Liver (tissue), 9 donors: ENCODE data around the gene HOXA5. TPM values are rescaled to one million over a fixed set of nuclear protein-coding genes. Genes with fewer than 3 reads are reported as not detected.

ENCODE experiments used
- DNase-seq: peaks from one replicate; pipeline ENCODE4 v3.0.0-alpha.2; 2017; ENCODE audit warnings: low spot score
- H3K27ac ChIP-seq, 2 donors: one replicate each; pipeline ENCODE4 v1.7.0; 2013; ENCODE audit warnings: inconsistent platforms in 2 of 2, low read length in 2 of 2, control low read depth in 1 of 2, low read depth in 1 of 2, mild to moderate bottlenecking in 1 of 2
- H3K27me3 ChIP-seq, 4 donors: one replicate each; pipeline versions ENCODE4 v1.6.1 to v1.7.0; 2013; ENCODE audit warnings: low read length in 3 of 4, inconsistent platforms in 1 of 4, mild to moderate bottlenecking in 1 of 4, moderate library complexity in 1 of 4; ENCODE audit not compliant: control insufficient read depth in 4 of 4, insufficient read depth in 4 of 4
- H3K36me3 ChIP-seq, 4 donors: one replicate each; pipeline versions ENCODE4 v1.6.1 to v1.7.0; 2013; ENCODE audit warnings: low read length in 3 of 4, mild to moderate bottlenecking in 3 of 4, low read depth in 1 of 4, moderate library complexity in 1 of 4; ENCODE audit not compliant: control insufficient read depth in 4 of 4, insufficient read depth in 3 of 4
- H3K4me1 ChIP-seq, 4 donors: one replicate each; pipeline versions ENCODE4 v1.6.1 to v1.7.0; 2013; ENCODE audit warnings: low read length in 3 of 4, mild to moderate bottlenecking in 3 of 4, moderate library complexity in 1 of 4; ENCODE audit not compliant: control insufficient read depth in 4 of 4, insufficient read depth in 4 of 4
- H3K4me3 ChIP-seq, 3 donors: one replicate each; pipeline versions ENCODE4 v1.6.1 to v1.7.0; 2013; ENCODE audit warnings: low read length in 3 of 3, control low read depth in 1 of 3, low read depth in 1 of 3, mild to moderate bottlenecking in 1 of 3
- H3K9ac ChIP-seq, 2 donors: one replicate each; pipeline ENCODE4 v1.7.0; 2013; ENCODE audit warnings: low read length in 2 of 2, mild to moderate bottlenecking in 2 of 2, moderate library complexity in 2 of 2, control low read depth in 1 of 2, low read depth in 1 of 2
- H3K9me3 ChIP-seq, 4 donors: one replicate each; pipeline versions ENCODE4 v1.6.1 to v1.7.0; 2013; ENCODE audit warnings: low read length in 3 of 4; ENCODE audit not compliant: control insufficient read depth in 4 of 4
- ATF3 ChIP-seq: IDR thresholded peaks from 2 replicates; pipeline ENCODE4 v1.6.1; 2016; ENCODE audit warnings: antibody characterized with exemption
- CTCF ChIP-seq: fragments of 150-350 bp; IDR thresholded peaks from 2 replicates; pipeline ENCODE4 v1.5.1; 2017; ENCODE audit warnings: improper control_type of control experiment, low read depth, low read length; ENCODE audit not compliant: missing input control
- EGR1 ChIP-seq, 2 donors: IDR thresholded peaks; 2 replicates each; pipeline ENCODE4 v1.6.1; 2016 to 2018; ENCODE audit warnings: antibody characterized with exemption in 2 of 2, low read depth in 2 of 2
- FOXA2 ChIP-seq: IDR thresholded peaks from 2 replicates; pipeline ENCODE4 v1.6.1; 2016; ENCODE audit warnings: antibody characterized with exemption
- GABPA ChIP-seq, 2 donors: IDR thresholded peaks in 1 of 2; conservative IDR thresholded peaks in 1 of 2; 2 replicates each; pipeline ENCODE4 v1.6.1; 2016; ENCODE audit warnings: antibody characterized with exemption in 2 of 2, mild to moderate bottlenecking in 1 of 2, moderate library complexity in 1 of 2
- HNF4A ChIP-seq, 2 donors: conservative IDR thresholded peaks; 2 replicates each; pipeline ENCODE4 v1.6.1; 2016; ENCODE audit warnings: antibody characterized with exemption in 2 of 2, mild to moderate bottlenecking in 2 of 2
- HNF4G ChIP-seq: IDR thresholded peaks from 2 replicates; pipeline ENCODE4 v1.6.1; 2016; ENCODE audit warnings: antibody characterized with exemption
- MAX ChIP-seq: IDR thresholded peaks from 2 replicates; pipeline ENCODE4 v1.6.1; 2016; ENCODE audit warnings: antibody characterized with exemption
- NR2F2 ChIP-seq: IDR thresholded peaks from 2 replicates; pipeline ENCODE4 v1.6.1; 2016; ENCODE audit warnings: antibody characterized with exemption
- RAD21 ChIP-seq, 2 donors: IDR thresholded peaks; 2 replicates each; pipeline ENCODE4 v1.6.1; 2016; ENCODE audit warnings: antibody characterized with exemption in 2 of 2, mild to moderate bottlenecking in 2 of 2
- RXRA ChIP-seq, 2 donors: IDR thresholded peaks; 2 replicates each; pipeline ENCODE4 v1.6.1; 2017 to 2018; ENCODE audit warnings: antibody characterized with exemption in 2 of 2, mild to moderate bottlenecking in 1 of 2
- SP1 ChIP-seq: IDR thresholded peaks from 2 replicates; pipeline ENCODE4 v1.6.1; 2018; ENCODE audit warnings: antibody characterized with exemption, mild to moderate bottlenecking
- TAF1 ChIP-seq: conservative IDR thresholded peaks from 2 replicates; pipeline ENCODE4 v1.6.1; 2016; ENCODE audit warnings: antibody characterized with exemption, mild to moderate bottlenecking
- YY1 ChIP-seq: IDR thresholded peaks from 2 replicates; pipeline ENCODE4 v1.6.1; 2016; ENCODE audit warnings: antibody characterized with exemption, mild to moderate bottlenecking
- WGBS: extraction: QIAGEN DNeasy Blood & Tissue Kit; methylation state at CpG from one replicate; pipeline ENCODE4 v1.1.7; 2013; 5-methylcytosine and 5-hydroxymethylcytosine counted together
- polyA plus RNA-seq, 2 donors: library from polyadenylated mRNA; stranded (reverse) in 1 of 2; unstranded in 1 of 2; fragments of 200-250 nt in 1 of 2; fragments of >200 nt in 1 of 2; fragmentation: Nextera tagmentation in 1 of 2; extraction: Ambion mirVana in 1 of 2; gene quantifications; one replicate each; pipeline versions ENCODE4 v1.2.1 to v1.2.3, GENCODE V29; 2013 to 2015
- total RNA-seq, 2 donors: library from RNA; depleted of rRNA; stranded (reverse); fragments of >200 nt; gene quantifications; one replicate each; pipeline ENCODE4 v1.2.3, GENCODE V29; 2014
- donor health status: healthy.
- donor health status: healthy.
- donor health status: healthy.
- donor health status: healthy.
- donor health status: healthy.

Gene HOXA5
- total and polyA plus RNA-seq, 4 donors = 0.40 to 2.1 (median 0.66) TPM

GRCh38 chr7:27191161-27191731, 47.8 kb upstream of the HOXA5 start:
- DNase-seq = no peak
- Histone ChIP-seq H3K27ac (no peak overlapping the region), H3K27me3 (peaks cover 7 to 51% (median 30%) of the 10 kb centered on the region in 4 donors), H3K4me1 (peaks cover 12 to 25% (median 19%) of the 10 kb centered on the region in 4 donors), H3K9ac (no peak overlapping the region), H3K4me3 (no peak overlapping the region), H3K36me3 (no peaks in the 10 kb centered on the region), H3K9me3 (peaks cover 0 to 6% (median under 1%) of the 10 kb centered on the region in 4 donors)
- no peak for TF ChIP-seq EGR1 (IDR thresholded peaks at IDR 0.05; ENCODE audit: low read depth in 2 of 2)
- TF ChIP-seq MAX = no peak
- no peak for TF ChIP-seq TAF1
- no peak for TF ChIP-seq YY1
- TF ChIP-seq RXRA (IDR thresholded peaks at IDR 0.05) = no peak
- TF ChIP-seq NR2F2 = no peak
- no peak for TF ChIP-seq HNF4G
- no peak for TF ChIP-seq SP1
- no peak for TF ChIP-seq FOXA2
- no peak for TF ChIP-seq ATF3
- TF ChIP-seq GABPA (IDR thresholded peaks at IDR 0.05 in 1 of 2, conservative IDR thresholded peaks at IDR 0.05 in 1 of 2) = no peak
- no peak for TF ChIP-seq HNF4A (conservative IDR thresholded peaks at IDR 0.05)
- TF ChIP-seq CTCF = no peak
- no peak for TF ChIP-seq RAD21 (IDR thresholded peaks at IDR 0.05)
- WGBS = 21% methylated on average over 15 of the region's 15 CpGs

- no peaks in the 10 kb centered on the region for H3K36me3 ChIP-seq
- peaks cover 12 to 29% (median 18%) of the 10 kb centered on the region in 4 donors for H3K4me1 ChIP-seq
- no peak overlapping the region for H3K4me3 ChIP-seq
- peaks cover 3 to 51% (median 33%) of the 10 kb centered on the region in 4 donors for H3K27me3 ChIP-seq
- no peak for TF ChIP-seq EGR1 (IDR thresholded peaks at IDR 0.05; ENCODE audit: low read depth in 2 of 2)
- peaks cover 0 to 6% (median under 1%) of the 10 kb centered on the region in 4 donors for H3K9me3 ChIP-seq
- H3K9ac ChIP-seq = no peak overlapping the region
- no peak for DNase-seq
- 20% methylated on average over 7 of the region's 7 CpGs for WGBS
- no peak overlapping the region for H3K27ac ChIP-seq
These were observed 46.7 kb upstream of the HOXA5 start for GRCh38 chr7:27189997-27190748.

GRCh38 chr7:27189295-27189996, 46.0 kb upstream of the HOXA5 start:
- peaks cover 0 to 10% (median under 1%) of the 10 kb centered on the region in 4 donors for H3K9me3 ChIP-seq
- 10% methylated on average over 22 of the region's 22 CpGs for WGBS

More at GRCh38 chr7:27189295-27189996, 46.0 kb upstream of the HOXA5 start:
- Histone ChIP-seq H3K27ac (no peak overlapping the region), H3K27me3 (peaks cover 3 to 51% (median 36%) of the 10 kb centered on the region in 4 donors), H3K36me3 (no peaks in the 10 kb centered on the region), H3K4me1 (peaks cover 12 to 33% (median 22%) of the 10 kb centered on the region in 4 donors), H3K4me3 (peak overlapping the region in 1 of 3 donors; percentile 12), H3K9ac (no peak overlapping the region)
- no peak for DNase-seq
- TF ChIP-seq FOXA2 = no peak
- TF ChIP-seq SP1 = no peak
- no peak for TF ChIP-seq RAD21 (IDR thresholded peaks at IDR 0.05)
- TF ChIP-seq EGR1 (IDR thresholded peaks at IDR 0.05; ENCODE audit: low read depth in 2 of 2) = no peak
- TF ChIP-seq YY1 = no peak
- TF ChIP-seq ATF3 = no peak
